ENCODE results near the gene FOXO3. TPM values are rescaled to one million over a fixed set of nuclear protein-coding genes. Genes with fewer than 3 reads are reported as not detected.
"Not testable (repeated sequence)": the region's sequence is repeated elsewhere in the genome, so short reads cannot be mapped to it uniquely, and the experiment has no call there.

FOXO3 gene
- total RNA-seq, 1 donor from 2014 or later, result 91.5 TPM

DNA sequence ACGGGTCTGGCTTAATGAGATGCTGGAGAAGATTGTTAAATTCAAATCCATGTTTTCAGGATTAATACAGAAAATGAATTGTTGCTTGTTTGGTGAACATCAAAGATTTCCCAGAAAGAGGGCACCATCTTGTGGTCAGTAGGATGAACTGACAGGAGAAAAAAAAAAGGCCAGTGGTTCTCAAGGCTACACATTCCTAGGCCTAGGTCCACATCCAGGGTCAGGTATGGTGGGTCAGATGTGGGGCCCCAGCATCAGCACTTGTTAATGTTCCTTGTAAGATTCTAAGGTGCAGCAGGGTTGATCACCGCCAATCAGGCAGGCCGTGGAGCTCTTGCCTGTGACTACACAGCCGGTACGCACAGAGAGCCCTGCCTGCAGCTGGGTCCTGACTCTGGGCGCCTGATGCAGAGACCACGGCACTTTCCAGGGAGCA, 34.0 kb upstream of the FOXO3 start:
- DNase-seq (ENCODE audit: low spot score in 2 of 2), result no peak
- H3K4me3 ChIP-seq, result no peak overlapping the region
- H3K4me1 ChIP-seq, result no peaks in the 10 kb centered on the region
- intact Hi-C loops (cut with DNase I), result loop anchor here (1.0 kb wide), 1 partner anchor 413 kb away; no protein-coding TSS in a partner anchor
- no peaks in the 10 kb centered on the region for H3K9me3 ChIP-seq
- H3K27me3 ChIP-seq, result no peaks in the 10 kb centered on the region
- TF ChIP-seq, protein P1, sequence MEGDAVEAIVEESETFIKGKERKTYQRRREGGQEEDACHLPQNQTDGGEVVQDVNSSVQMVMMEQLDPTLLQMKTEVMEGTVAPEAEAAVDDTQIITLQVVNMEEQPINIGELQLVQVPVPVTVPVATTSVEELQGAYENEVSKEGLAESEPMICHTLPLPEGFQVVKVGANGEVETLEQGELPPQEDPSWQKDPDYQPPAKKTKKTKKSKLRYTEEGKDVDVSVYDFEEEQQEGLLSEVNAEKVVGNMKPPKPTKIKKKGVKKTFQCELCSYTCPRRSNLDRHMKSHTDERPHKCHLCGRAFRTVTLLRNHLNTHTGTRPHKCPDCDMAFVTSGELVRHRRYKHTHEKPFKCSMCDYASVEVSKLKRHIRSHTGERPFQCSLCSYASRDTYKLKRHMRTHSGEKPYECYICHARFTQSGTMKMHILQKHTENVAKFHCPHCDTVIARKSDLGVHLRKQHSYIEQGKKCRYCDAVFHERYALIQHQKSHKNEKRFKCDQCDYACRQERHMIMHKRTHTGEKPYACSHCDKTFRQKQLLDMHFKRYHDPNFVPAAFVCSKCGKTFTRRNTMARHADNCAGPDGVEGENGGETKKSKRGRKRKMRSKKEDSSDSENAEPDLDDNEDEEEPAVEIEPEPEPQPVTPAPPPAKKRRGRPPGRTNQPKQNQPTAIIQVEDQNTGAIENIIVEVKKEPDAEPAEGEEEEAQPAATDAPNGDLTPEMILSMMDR (IDR thresholded peaks at IDR 0.05), result peak; percentile 63 to 84 (median 82)
- no peaks in the 10 kb centered on the region for H3K36me3 ChIP-seq
- no peak overlapping the region for H3K27ac ChIP-seq

DNA sequence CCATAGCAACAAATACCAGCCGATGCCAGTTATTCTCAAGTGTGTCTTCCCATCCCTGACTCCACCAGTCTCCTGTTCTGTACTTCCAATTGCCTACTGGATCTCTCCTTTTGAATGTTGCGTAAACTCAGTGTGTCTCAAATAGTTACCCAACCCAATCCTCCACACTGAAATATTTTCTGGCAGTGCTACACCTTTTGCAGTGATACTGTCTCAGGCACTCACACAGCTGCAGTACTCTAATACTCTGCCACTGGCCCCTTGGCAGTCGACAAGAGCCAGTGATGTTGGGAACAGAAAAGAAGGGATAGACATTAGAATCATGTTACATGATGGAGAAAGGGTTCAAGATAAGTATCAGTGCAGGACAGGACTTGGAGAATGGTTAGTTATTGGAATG, 31.8 kb upstream of the FOXO3 start:
- no peaks in the 10 kb centered on the region for H3K9me3 ChIP-seq
- DNase-seq (ENCODE audit: low spot score in 2 of 2), result no peak
- H3K36me3 ChIP-seq, result no peaks in the 10 kb centered on the region
- no peak overlapping the region for H3K4me3 ChIP-seq
- no peak overlapping the region for H3K27ac ChIP-seq
- H3K27me3 ChIP-seq, result no peaks in the 10 kb centered on the region
- intact Hi-C loops (cut with DNase I), result no loop called here
- H3K4me1 ChIP-seq, result no peaks in the 10 kb centered on the region
- TF ChIP-seq, protein P1 (IDR thresholded peaks at IDR 0.05), result no peak

DNA sequence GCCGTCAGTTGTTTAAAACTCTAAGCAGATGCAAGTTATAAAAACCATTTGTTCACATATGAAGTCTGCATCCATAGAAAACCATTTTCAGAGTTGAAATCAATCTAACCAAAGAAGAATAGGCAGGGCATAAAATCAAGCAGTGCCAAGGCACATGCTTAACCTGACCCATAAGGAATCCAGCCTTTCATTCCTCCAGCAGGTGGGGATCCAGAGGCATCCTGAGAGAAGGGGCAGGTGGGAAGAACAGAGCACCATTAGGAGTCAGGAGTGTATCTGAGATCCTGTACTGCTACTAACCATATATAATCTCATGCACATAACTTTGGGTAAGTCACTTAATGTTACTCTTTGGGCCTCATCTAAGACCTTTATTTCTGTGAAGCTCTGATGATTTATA, 29.4 kb upstream of the FOXO3 start:
- no peaks in the 10 kb centered on the region for H3K36me3 ChIP-seq
- no peaks in the 10 kb centered on the region for H3K4me1 ChIP-seq
- intact Hi-C loops (cut with DNase I), result no loop called here
- TF ChIP-seq, protein P1 (IDR thresholded peaks at IDR 0.05), result no peak
- H3K9me3 ChIP-seq, result no peaks in the 10 kb centered on the region
- H3K27me3 ChIP-seq, result no peaks in the 10 kb centered on the region
- H3K27ac ChIP-seq, result no peak overlapping the region
- DNase-seq (ENCODE audit: low spot score in 2 of 2), result no peak
- H3K4me3 ChIP-seq, result no peak overlapping the region

DNA sequence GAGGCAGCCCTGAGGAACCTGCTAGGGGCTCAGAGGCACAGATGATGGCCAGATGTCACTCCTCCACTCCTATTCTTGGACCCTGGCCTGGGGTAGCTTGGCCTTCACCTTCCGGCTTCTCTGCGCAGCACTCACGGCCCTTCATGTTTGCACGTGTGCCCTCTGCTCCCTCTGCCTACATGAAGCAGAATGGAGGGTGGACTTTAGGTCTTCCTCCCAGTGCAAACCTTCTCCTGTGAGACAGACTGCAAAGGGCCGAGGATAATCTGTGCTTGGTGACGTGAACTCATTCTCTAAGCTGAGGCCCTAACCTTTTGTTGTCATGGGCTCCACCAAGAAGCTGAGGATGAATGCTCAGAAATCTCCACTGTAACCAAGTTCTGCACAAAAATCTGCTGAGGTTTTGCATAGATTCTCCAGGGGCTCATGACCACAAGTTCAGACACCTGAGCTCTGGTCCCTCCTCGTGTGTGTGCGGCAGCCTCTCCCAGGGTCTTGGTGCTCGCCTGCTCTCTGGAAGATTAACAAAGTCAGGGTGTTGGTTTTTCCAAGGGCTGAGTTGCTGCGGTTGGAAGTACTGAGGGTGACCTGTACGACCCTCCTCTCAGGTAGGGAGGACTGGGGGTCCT, 25.5 kb upstream of the FOXO3 start:
- TF ChIP-seq, protein P1 (IDR thresholded peaks at IDR 0.05), result no peak
- no peak overlapping the region for H3K4me3 ChIP-seq
- intact Hi-C loops (cut with DNase I), result no loop called here
- H3K27me3 ChIP-seq, result no peaks in the 10 kb centered on the region
- no peaks in the 10 kb centered on the region for H3K36me3 ChIP-seq
- DNase-seq (ENCODE audit: low spot score in 2 of 2), result no peak
- H3K4me1 ChIP-seq, result no peaks in the 10 kb centered on the region
- peaks cover 0 to 3% of the 10 kb centered on the region in 2 donors for H3K9me3 ChIP-seq
- no peak overlapping the region for H3K27ac ChIP-seq

DNA sequence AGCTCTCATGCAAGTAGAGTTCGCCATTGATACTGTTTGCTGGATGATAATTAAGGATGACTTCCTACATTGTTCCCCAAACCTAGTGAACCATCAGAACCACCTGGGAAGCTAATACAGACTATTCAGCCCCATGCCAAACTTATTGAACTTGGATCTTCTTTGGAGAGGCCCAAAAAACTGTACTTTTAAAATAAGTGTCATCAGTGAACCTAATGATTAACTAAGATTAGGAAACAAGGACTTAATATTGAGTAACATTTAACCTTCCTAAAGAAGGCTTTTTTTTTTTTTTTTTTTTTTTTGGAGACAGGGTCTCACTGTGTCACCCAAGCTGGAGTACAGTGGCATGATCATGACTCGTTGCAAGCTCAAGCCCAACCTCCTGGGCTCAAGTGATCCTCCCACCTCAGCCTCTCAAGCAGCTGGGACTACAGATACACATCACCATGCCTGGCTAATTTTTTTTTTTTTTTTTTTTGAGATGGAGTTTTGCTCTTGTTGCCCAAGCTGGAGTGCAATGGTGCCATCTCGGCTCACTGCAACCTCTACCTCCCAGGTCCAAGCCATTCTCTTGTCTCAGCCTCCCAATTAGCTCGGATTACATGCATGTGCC, 24.7 kb upstream of the FOXO3 start:
- H3K27me3 ChIP-seq; H3K4me3 ChIP-seq; intact Hi-C loops (cut with DNase I); H3K27ac ChIP-seq; H3K4me1 ChIP-seq; H3K9me3 ChIP-seq; DNase-seq (ENCODE audit: low spot score in 2 of 2); H3K36me3 ChIP-seq: not testable (repeated sequence)
